ENCODE data around the gene MTHFD1. TPM values are rescaled to one million over a fixed set of nuclear protein-coding genes. Genes with fewer than 3 reads are reported as not detected.
A peak's percentile ranks its signal among the peaks of the same experiment; 100 is the strongest.

The MTHFD1 gene
- total and polyA plus RNA-seq, 9 of the 15 experiments (the other 6 are each of a cell fraction or from before 2014, with no cell fraction given), result 66.7 to 158 (median 90.9) TPM

- TF ChIP-seq, protein P1, sequence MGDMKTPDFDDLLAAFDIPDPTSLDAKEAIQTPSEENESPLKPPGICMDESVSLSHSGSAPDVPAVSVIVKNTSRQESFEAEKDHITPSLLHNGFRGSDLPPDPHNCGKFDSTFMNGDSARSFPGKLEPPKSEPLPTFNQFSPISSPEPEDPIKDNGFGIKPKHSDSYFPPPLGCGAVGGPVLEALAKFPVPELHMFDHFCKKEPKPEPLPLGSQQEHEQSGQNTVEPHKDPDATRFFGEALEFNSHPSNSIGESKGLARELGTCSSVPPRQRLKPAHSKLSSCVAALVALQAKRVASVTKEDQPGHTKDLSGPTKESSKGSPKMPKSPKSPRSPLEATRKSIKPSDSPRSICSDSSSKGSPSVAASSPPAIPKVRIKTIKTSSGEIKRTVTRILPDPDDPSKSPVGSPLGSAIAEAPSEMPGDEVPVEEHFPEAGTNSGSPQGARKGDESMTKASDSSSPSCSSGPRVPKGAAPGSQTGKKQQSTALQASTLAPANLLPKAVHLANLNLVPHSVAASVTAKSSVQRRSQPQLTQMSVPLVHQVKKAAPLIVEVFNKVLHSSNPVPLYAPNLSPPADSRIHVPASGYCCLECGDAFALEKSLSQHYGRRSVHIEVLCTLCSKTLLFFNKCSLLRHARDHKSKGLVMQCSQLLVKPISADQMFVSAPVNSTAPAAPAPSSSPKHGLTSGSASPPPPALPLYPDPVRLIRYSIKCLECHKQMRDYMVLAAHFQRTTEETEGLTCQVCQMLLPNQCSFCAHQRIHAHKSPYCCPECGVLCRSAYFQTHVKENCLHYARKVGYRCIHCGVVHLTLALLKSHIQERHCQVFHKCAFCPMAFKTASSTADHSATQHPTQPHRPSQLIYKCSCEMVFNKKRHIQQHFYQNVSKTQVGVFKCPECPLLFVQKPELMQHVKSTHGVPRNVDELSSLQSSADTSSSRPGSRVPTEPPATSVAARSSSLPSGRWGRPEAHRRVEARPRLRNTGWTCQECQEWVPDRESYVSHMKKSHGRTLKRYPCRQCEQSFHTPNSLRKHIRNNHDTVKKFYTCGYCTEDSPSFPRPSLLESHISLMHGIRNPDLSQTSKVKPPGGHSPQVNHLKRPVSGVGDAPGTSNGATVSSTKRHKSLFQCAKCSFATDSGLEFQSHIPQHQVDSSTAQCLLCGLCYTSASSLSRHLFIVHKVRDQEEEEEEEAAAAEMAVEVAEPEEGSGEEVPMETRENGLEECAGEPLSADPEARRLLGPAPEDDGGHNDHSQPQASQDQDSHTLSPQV (IDR thresholded peaks at IDR 0.05), result 0 out of 2 replicates have a peak, but pooled peaks have one; percentile 34
- no peak for TF ChIP-seq POLR2AphosphoS2 (IDR thresholded peaks at IDR 0.05; ENCODE audit: low read length)
- peak; percentile 69; the same call in 1 of the 2 replicates for TF ChIP-seq ATF7 (IDR thresholded peaks at IDR 0.05)
- peak; percentile 74 for TF ChIP-seq RBFOX2 (IDR thresholded peaks at IDR 0.05; ENCODE audit: low read depth, low read length)
- TF ChIP-seq ZNF436 (CRISPR knock-in tag; IDR thresholded peaks at IDR 0.05), result no peak
- no peak for TF ChIP-seq WHSC1 (IDR thresholded peaks at IDR 0.05; ENCODE audit: low read length)
- TF ChIP-seq KDM4B (IDR thresholded peaks at IDR 0.05; ENCODE audit: borderline replicate concordance in 2 of 2, low read depth in 1 of 2), result peak in 1 of 2 experiments; percentile 45; a peak in 1 of 4 replicates
- TF ChIP-seq CHD2 (IDR thresholded peaks at IDR 0.05; ENCODE audit: low read depth, low read length), result no peak
- 0 out of 2 replicates have a peak, but pooled peaks have one; percentile 15 for TF ChIP-seq GTF2F1 (IDR thresholded peaks at IDR 0.05; ENCODE audit: low read depth, low read length)
- TF ChIP-seq RNF219 (CRISPR knock-in tag; IDR thresholded peaks at IDR 0.05), result no peak
- peak; percentile 86 for TF ChIP-seq HNRNPLL (IDR thresholded peaks at IDR 0.05; ENCODE audit: low read depth, low read length, poor library complexity, severe bottlenecking)
- TF ChIP-seq SIN3A (IDR thresholded peaks at IDR 0.05; ENCODE audit: borderline replicate concordance in 2 of 2, control insufficient read depth in 1 of 2, low read depth in 2 of 2, low read length in 2 of 2), result no peak
- TF ChIP-seq MEF2A (IDR thresholded peaks at IDR 0.05; ENCODE audit: control insufficient read depth, low read depth, low read length), result no peak
Measured at GRCh38 chr14:64338616-64339316, 49.4 kb upstream of the MTHFD1 start (continued).
